Measurements from ENCODE around the gene HOGA1.
A peak's percentile ranks its signal among the peaks of the same experiment; 100 is the strongest.

Gene HOGA1

GRCh38 chr10:97618285-97618684 is 34.1 kb downstream of the HOGA1 start:
- no peak overlapping the region for H3K4me3 ChIP-seq (ENCODE audit: low read depth, low read length)
- DNase-seq (ENCODE audit: low read depth) = no peak
- TF ChIP-seq CTCF (IDR thresholded peaks at IDR 0.05; ENCODE audit: low read depth, low read length) (no peak), POLR2A (IDR thresholded peaks at IDR 0.05; ENCODE audit: extremely low read depth, insufficient read length) (no peak), MAX (IDR thresholded peaks at IDR 0.05; ENCODE audit: low read depth, low read length) (no peak), MYC (IDR thresholded peaks at IDR 0.05; ENCODE audit: low read depth, low read length) (no peak)

GRCh38 chr10:97618733-97619132 is 34.5 kb downstream of the HOGA1 start:
- no peak for DNase-seq (ENCODE audit: low read depth)
- no peak overlapping the region for H3K4me3 ChIP-seq (ENCODE audit: low read depth, low read length)
- TF ChIP-seq MYC (IDR thresholded peaks at IDR 0.05; ENCODE audit: low read depth, low read length) (no peak), MAX (IDR thresholded peaks at IDR 0.05; ENCODE audit: low read depth, low read length) (no peak), POLR2A (IDR thresholded peaks at IDR 0.05; ENCODE audit: extremely low read depth, insufficient read length) (no peak), CTCF (IDR thresholded peaks at IDR 0.05; ENCODE audit: low read depth, low read length) (no peak)

GRCh38 chr10:97623277-97623676 is 39.1 kb downstream of the HOGA1 start:
- TF ChIP-seq POLR2A (IDR thresholded peaks at IDR 0.05; ENCODE audit: extremely low read depth, insufficient read length) (no peak), MYC (IDR thresholded peaks at IDR 0.05; ENCODE audit: low read depth, low read length) (no peak), MAX (IDR thresholded peaks at IDR 0.05; ENCODE audit: low read depth, low read length) (no peak), CTCF (IDR thresholded peaks at IDR 0.05; ENCODE audit: low read depth, low read length) (no peak)
- no peak overlapping the region for H3K4me3 ChIP-seq (ENCODE audit: low read depth, low read length)

GRCh38 chr10:97627731-97628130 is 43.5 kb downstream of the HOGA1 start:
- TF ChIP-seq POLR2A (IDR thresholded peaks at IDR 0.05; ENCODE audit: extremely low read depth, insufficient read length) = no peak
- TF ChIP-seq MYC (IDR thresholded peaks at IDR 0.05; ENCODE audit: low read depth, low read length) = no peak
- TF ChIP-seq CTCF (IDR thresholded peaks at IDR 0.05; ENCODE audit: low read depth, low read length) = no peak
- no peak for TF ChIP-seq MAX (IDR thresholded peaks at IDR 0.05; ENCODE audit: low read depth, low read length)
- DNase-seq (ENCODE audit: low read depth) = no peak
- H3K4me3 ChIP-seq (ENCODE audit: low read depth, low read length) = no peak overlapping the region

More at GRCh38 chr10:97623277-97623676, 39.1 kb downstream of the HOGA1 start:
- no peak for DNase-seq (ENCODE audit: low read depth)

GRCh38 chr10:97628228-97628627 is 44.0 kb downstream of the HOGA1 start:
- TF ChIP-seq CTCF (IDR thresholded peaks at IDR 0.05; ENCODE audit: low read depth, low read length) (no peak), MYC (IDR thresholded peaks at IDR 0.05; ENCODE audit: low read depth, low read length) (no peak), POLR2A (IDR thresholded peaks at IDR 0.05; ENCODE audit: extremely low read depth, insufficient read length) (no peak), MAX (IDR thresholded peaks at IDR 0.05; ENCODE audit: low read depth, low read length) (no peak)
- H3K4me3 ChIP-seq (ENCODE audit: low read depth, low read length) = no peak overlapping the region
- no peak for DNase-seq (ENCODE audit: low read depth)

GRCh38 chr10:97629289-97629688 is 45.1 kb downstream of the HOGA1 start:
- H3K4me3 ChIP-seq (ENCODE audit: low read depth, low read length) = no peak overlapping the region
- TF ChIP-seq MAX (IDR thresholded peaks at IDR 0.05; ENCODE audit: low read depth, low read length) (no peak), CTCF (IDR thresholded peaks at IDR 0.05; ENCODE audit: low read depth, low read length) (no peak), POLR2A (IDR thresholded peaks at IDR 0.05; ENCODE audit: extremely low read depth, insufficient read length) (no peak), MYC (IDR thresholded peaks at IDR 0.05; ENCODE audit: low read depth, low read length) (no peak)
- DNase-seq (ENCODE audit: low read depth) = peak; percentile 55
